Natural killer cell treated with Interleukin-12 subunit alpha and Interleukin-12 subunit beta and Interleukin-15 and Interleukin-18, amount 100 ng/mL, for 72 hours (primary cell): Measurements from ENCODE around the gene BDH1. TPM values are rescaled to one million over a fixed set of nuclear protein-coding genes. Genes with fewer than 3 reads are reported as not detected.

ENCODE experiments used
- ATAC-seq, 2 donors: fragments of 150-1000 bp; cut with Tn5 transposase in 1 of 2; sonication (Bioruptor Pico), chemical (Tn5 transposase) in 1 of 2; 2 replicates each; pipeline ENCODE4 v1.10.0; 2021
- DNase-seq: peaks from one replicate; pipeline ENCODE4 v3.0.0; 2022; ENCODE audit warnings: low spot score
- H3K27ac Mint-ChIP-seq, 2 donors: 1 replicate in 1 of 2; 2 replicates in 1 of 2; pipeline ENCODE4 v1.8.0; 2022; ENCODE audit warnings: mixed read lengths in 2 of 2, mild to moderate bottlenecking in 1 of 2, moderate library complexity in 1 of 2
- H3K27me3 Mint-ChIP-seq, 2 donors: 1 replicate in 1 of 2; 2 replicates in 1 of 2; pipeline ENCODE4 v1.8.0; 2022; ENCODE audit warnings: mixed read lengths in 2 of 2
- H3K36me3 Mint-ChIP-seq: one replicate; pipeline ENCODE4 v1.8.0; 2022; ENCODE audit warnings: mixed read lengths
- H3K4me1 Mint-ChIP-seq, 2 donors: 1 replicate in 1 of 2; 2 replicates in 1 of 2; pipeline ENCODE4 v1.8.0; 2022; ENCODE audit warnings: low read depth in 2 of 2, mixed read lengths in 2 of 2, mild to moderate bottlenecking in 1 of 2
- H3K4me3 Mint-ChIP-seq: one replicate; pipeline ENCODE4 v1.8.0; 2022; ENCODE audit warnings: mixed read lengths
- H3K9me3 Mint-ChIP-seq: 2 replicates; pipeline ENCODE4 v1.8.0; 2022; ENCODE audit warnings: mixed read lengths
- total RNA-seq, 2 donors: library from RNA; stranded (reverse); gene quantifications; one replicate each; pipeline ENCODE4 v1.2.3, GENCODE V29; 2022

The BDH1 gene
- total RNA-seq, 2 donors from 2014 or later, result 62.4 to 136 TPM

DNA sequence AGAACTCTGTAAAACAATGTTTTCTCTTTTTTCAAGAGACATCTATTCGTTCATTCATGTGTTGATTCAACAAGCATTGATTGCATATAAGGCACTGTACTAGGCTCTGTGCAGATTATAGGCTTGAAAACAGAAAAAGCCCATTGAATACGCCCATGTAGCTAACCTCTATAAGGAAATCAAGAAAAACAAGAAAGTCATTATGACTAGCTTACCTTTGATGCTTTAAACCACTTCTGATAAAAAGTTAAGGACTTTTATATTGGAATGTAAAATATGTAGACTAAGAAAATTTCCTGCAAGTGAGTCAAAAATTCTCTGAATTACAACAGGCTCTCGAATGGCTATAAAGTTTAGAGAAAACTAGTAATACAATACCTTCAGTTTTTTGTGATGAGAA lies 92.5 kb downstream of the BDH1 start:
- H3K4me3 Mint-ChIP-seq, result no peak overlapping the region
- H3K4me1 Mint-ChIP-seq, result no peaks in the 10 kb centered on the region
- no peak overlapping the region for H3K27ac Mint-ChIP-seq
- DNase-seq (no peak), ATAC-seq (no peak)
- H3K9me3 Mint-ChIP-seq, result no peaks in the 10 kb centered on the region
- H3K27me3 Mint-ChIP-seq, result peaks cover 23 to 41% of the 10 kb centered on the region in 2 donors
- H3K36me3 Mint-ChIP-seq, result no peaks in the 10 kb centered on the region

DNA sequence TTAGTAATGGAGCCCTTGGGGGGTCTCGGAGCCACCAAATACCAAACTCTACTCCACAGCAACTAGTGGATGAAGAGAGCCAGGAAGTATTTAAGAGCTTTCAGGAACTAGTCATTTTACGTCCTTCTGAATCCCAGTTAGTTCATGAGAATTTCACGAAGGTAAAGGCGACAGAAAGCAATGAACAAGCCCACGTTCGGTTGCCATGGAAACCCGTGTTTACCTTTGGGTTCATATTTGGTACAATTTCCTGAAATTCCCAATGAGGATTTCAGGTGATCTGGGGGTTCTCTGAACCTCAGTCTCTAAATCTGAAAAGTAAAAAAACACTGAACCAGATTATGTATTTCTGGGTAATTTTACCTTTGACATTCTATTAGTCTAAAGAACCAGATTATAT lies 93.0 kb downstream of the BDH1 start:
- Mint-ChIP-seq H3K9me3 (no peaks in the 10 kb centered on the region), H3K36me3 (no peaks in the 10 kb centered on the region), H3K27ac (no peak overlapping the region), H3K4me3 (no peak overlapping the region), H3K27me3 (peaks cover 19 to 37% of the 10 kb centered on the region in 2 donors), H3K4me1 (no peaks in the 10 kb centered on the region)
- no peak for DNase-seq
- no peak for ATAC-seq

DNA sequence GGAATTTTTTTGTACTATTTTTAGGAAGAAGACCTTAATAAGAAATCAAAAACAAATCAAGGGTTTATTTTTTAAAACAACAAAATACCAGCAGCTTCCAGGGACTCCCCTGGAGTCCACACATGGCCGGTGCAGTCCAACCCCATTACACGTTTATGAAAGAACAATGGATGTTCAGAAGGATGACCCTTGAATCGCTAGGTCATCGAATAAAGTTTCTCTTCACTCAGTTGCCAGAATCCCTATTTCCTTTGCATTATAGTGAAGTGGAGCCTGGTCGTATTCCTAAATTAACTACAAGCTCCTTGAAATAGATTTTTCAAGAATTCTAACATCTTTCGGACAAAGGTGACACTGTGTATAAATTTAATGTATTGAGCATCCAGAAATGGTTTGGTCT lies 95.1 kb downstream of the BDH1 start:
- DNase-seq (no peak), ATAC-seq (no peak)
- Mint-ChIP-seq H3K4me1 (peaks cover 12 to 13% of the 10 kb centered on the region in 2 donors), H3K36me3 (no peaks in the 10 kb centered on the region), H3K27me3 (peaks cover 13 to 17% of the 10 kb centered on the region in 2 donors), H3K27ac (no peak overlapping the region), H3K4me3 (no peak overlapping the region), H3K9me3 (no peaks in the 10 kb centered on the region)

DNA sequence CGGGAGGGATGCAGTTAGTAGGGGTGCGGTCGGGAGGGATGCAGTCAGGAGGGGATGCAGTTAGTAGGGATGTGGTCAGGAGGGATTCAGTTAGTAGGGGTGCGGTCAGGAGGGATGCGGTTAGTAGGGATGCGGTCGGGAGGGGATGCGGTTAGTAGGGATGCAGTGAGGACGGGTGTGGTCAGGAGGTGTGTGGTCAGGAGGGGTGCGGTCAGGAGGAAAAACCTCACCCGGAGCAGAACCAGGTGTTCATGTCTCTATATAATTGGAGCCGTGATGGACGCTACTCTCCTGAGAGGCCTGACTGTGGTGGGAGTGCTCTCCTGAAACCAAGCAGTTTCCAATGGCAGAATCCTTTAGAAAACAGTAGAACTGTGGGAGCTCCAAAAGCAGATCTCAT lies 95.8 kb downstream of the BDH1 start:
- no peaks in the 10 kb centered on the region for H3K36me3 Mint-ChIP-seq
- no peak for DNase-seq
- H3K27ac Mint-ChIP-seq, result no peak overlapping the region
- H3K9me3 Mint-ChIP-seq, result no peaks in the 10 kb centered on the region
- H3K27me3 Mint-ChIP-seq, result peaks cover 11 to 13% of the 10 kb centered on the region in 2 donors
- H3K4me1 Mint-ChIP-seq, result peaks cover 15 to 18% of the 10 kb centered on the region in 2 donors
- no peak overlapping the region for H3K4me3 Mint-ChIP-seq
- ATAC-seq, result no peak

Other genes with a start within 250 kb of the BDH1 start
- gene RUBCN, start 180.9 kb upstream of the BDH1 start, total RNA-seq, result 10 to 100 TPM; 42.7 to 59.7 TPM
- gene FYTTD1, start 193.9 kb upstream of the BDH1 start, total RNA-seq, result 10 to 100 TPM; 36.0 to 66.1 TPM
- 10 to 100 TPM; 67.3 to 74.7 TPM for gene LRCH3, start 235.3 kb upstream of the BDH1 start, total RNA-seq